NCI-H1694 (cell line): ENCODE measurements around the gene AP5Z1.
A peak's percentile ranks its signal among the peaks of the same experiment; 100 is the strongest.

Experiments
- DNase-seq: peaks from one replicate; lab custom pipeline; 2025; lab: John Stamatoyannopoulos, UW

AP5Z1 gene

DNA sequence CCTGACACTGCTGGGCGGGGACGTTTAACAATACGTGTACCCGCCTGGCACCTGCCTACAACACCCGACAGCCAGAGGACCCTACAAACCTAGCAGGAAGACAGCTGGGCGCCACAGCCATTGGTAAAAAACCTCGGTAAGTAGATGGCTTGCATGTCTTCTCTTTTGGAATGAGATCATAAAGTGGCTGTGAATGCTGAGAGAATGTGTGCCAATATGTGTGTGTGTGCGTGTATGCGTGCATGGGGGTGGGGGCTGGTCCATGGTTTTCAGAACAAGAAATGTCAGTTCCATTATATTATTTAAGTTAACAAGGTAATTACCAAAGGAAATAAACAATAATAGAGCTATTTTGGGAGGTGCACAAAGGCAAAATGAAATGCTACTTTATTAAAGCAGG lies 47.3 kb downstream of the AP5Z1 start:
- DNase-seq = no peak

DNA sequence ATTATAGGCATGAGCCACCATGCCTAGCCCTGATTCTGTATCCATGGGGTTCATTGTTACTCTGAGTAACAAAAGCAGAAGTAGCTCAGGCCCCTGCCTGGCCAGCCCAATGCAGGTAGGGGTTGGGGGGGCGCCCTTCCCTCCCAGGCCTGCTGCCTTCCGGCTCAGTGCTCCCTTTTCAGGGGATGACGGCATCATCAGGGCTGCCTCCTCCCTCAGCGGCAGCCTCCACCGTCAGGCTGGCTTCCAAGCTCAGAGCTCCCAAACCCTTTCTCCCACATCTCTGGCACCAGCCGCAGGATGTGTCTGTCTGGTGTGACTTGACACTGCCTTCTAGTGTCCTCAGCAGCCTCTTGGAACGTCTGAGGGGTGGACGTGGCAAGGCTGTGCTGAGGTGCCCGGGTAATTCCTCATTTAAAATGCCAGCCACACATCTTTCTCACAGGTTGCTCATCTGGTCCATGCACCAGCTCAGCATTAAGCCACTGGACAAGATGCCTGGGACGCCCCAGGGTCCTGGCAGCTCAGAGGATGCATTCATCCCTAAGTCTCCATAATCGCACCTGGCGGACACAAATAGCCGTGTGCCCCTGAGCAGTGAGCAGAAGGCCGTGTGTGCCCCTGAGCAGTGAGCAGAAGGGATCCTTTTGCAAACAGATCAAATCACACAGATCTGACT lies 48.2 kb downstream of the AP5Z1 start:
- no peak for DNase-seq

DNA sequence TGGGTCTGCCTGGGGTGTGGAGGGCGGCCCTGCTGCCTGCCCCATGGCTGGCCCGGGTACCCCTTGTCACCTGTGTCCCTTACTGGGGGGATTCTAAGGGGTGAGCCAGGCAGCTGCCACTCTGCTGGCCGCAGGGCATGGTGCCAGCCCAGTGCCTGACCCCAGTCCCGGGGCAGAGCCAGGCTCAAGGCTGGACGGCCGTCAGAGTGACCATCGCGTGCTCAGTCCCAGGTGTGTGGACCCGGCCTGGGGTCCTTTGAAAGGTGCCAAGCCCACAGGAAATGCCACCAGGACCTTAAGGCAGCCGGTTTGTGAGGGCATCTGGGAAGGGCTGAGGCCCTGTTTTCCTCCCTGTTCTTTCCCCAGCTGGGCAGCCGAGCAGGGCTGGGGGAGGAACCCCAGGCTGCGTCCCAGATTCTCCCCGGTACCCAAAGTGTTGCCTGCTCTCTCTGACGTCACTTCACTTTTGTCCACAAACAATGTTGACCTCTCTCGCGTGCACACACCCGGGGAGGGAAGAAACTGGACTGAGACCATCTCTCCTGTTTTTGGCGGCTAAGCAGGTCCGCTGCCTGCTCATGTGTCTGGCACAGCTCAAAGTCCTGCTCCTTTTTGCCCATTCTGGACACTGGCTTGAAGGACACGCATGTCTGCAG lies 48.8 kb downstream of the AP5Z1 start:
- DNase-seq = no peak

DNA sequence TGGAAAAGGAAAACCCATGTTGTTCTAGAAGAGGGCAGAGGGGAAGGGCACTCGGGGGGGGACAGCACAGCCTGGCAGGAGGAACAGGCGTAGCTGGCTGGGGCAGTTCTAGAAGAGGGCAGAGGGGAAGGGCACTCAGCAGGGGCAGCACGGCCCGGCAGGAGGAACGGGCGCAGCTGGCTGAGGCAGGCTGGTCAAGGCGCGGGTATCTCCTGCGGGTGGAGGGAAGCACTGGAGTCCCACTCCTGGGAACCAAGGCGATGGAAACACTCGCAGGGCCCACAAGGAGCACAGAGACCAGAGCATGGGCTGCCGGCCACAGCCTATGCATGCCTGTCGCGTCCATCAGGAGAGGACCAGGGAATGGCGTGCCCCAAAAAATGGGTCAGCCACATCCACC lies 49.7 kb downstream of the AP5Z1 start:
- DNase-seq = no peak

DNA sequence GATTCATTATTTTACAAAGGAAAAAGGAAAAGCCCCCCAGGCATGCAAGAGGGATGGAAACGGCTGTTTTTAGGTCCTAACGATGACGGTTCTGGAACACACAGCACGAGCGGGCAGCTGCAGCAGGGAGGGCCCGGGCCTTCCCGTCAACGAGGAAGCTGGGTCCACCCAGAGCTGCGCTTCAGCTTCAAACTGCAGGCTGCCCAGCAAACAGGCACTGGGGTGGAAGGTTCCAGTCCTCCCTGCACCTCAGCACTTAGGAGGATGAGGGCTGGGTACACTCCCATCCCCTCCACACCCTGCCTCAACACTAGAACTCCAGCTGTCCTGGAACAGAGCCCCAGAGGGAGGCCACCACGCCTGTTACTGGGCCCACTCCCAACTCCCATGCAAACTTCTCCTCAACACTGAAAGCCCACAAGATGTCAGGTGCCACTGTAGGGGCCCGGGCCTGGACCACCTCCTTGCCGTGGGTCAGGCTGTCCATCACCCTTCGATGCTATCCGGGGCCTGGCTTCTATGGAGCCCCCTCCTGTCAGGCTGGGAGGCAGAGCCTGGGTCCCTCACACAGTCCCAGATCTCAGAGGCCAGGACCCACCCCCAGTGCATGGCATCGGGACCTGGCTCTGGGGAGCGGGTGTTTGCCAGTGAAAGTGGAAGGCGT lies 53.4 kb downstream of the AP5Z1 start:
- no peak for DNase-seq

DNA sequence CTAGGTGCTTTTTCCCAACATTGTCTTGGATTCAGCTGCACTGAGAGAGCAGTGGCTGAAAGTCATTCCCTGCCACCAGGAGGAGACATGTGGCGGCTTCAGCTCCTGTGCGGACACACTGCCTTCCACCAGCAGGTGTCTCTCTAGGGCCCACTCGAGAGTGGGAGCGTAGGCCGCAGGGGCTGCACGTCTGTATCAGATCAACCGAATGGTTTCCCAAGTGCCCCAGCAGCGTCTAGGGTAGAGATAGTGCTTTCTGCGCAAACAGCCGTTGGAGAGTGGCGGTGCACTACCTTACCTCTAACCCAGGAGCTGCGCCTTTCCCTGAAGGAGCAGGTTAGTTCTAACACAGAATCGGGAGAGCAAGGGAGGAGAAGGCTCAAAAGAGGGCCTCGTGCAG lies 54.8 kb downstream of the AP5Z1 start:
- peak; percentile 71 for DNase-seq

DNA sequence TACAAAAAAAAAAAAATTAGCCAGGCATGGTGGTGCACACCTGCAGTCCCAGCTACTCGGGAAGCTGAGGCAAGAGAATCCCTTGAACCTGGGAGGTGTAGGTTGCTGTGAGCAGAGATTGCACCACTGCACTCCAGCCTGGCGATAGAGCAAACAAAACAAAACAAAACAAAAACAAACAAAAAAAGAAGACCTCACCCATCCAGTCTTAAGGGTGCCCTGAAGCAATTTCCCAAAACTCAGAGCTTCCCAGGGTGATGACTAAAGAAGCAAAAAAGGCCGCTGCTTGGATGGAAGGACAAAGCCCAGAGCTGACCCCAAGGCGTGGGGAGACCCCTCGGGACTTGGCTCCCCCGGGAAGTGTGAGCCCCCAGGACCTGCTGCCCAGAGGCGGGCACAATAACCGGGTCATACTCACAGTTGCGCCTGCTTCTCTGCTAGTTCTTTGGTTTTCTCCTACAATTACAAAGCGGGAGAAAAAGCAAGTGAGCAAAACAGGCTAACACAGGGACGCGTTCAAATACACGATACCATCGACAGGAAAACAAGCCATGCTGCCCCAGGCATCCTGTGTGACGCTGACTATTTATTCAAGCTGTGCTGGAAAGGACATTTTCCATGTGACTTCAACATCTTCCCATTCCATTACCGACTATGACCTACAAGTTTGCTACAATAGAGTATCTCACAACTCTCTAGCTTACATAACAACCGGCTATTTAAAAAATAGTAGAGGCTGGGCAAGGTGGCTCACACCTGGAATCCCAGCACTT lies 56.5 kb downstream of the AP5Z1 start:
- DNase-seq = no peak

DNA sequence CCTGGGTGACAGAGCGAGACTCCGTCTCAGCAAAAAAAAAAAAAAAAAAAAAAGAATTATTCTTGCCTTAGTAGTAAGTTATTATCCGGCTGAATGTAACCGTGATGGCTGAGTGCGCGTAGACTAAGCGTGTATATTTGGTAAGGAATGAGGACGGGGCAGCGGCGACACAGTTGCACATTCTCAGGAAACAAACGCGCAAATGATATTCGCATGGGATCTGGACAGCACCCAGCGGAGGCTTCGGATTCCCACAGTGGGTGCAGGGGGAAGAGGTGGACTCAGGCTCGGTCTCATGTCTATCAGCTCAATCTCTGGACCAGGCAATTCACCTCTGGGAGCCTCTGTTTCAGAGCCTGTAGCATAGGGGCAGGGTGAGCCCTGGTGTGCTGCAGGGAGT lies 57.3 kb downstream of the AP5Z1 start:
- no peak for DNase-seq

DNA sequence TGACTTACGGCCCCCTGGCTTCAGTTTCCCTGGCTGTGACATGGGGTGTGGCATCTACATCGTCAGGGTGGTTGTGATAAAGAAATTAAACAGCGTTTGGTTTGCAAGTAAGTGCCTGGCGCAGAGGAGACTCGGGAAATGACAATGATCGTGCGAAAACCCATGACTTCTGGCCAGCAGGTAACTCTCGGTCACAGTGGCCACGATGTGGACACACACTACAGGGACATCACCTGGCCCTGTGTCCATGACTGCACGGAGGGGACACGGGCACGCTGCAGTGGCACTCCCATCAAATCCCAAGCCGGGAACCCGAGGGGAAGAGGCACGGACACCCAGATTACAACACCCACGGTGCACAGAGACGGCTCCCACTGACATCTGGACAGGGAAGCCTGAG lies 57.8 kb downstream of the AP5Z1 start:
- no peak for DNase-seq

DNA sequence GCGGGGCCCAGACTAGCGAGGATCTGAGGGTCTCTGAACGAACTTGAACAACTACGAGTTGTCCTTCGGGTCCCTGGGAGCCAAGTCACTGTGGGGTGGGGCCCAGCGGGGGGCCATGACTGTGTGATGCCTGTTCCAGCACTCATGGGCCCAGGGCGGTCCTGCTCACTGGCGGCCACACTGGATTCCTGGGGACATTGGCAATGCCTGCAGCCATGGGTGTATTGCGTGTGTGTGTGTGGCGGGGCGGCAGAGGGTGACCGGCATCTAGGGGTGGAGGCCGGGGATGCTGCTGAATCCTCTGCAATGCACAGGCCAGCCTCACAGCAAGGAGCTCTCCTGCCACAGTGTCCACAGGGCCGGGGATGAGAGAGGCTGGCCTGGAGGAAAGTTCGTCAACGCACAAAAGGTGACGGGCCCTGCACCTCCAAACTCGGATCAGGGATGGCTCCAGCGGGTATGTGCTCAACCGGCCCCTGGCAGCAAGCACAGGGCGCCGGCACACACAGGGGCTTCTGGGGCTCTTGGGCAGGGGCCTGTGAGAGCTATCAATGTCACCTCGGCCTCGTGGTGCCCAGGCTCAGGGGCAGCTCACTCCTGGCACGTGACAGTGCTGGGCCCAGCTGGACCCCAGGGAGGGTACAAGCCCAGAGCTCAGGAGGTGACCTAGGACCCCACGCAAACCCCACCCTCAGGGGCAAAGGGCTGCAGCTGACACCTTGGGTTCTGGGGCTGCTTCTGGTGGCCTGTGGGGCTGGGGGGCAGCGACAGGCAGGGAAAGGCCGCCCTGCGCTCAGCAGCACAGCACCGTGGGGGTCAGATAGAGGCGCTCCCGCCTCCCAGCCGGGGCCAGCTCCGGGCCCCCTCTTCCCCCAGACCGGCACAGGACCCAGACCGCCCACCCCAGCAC lies 58.5 kb downstream of the AP5Z1 start:
- no peak for DNase-seq

DNA sequence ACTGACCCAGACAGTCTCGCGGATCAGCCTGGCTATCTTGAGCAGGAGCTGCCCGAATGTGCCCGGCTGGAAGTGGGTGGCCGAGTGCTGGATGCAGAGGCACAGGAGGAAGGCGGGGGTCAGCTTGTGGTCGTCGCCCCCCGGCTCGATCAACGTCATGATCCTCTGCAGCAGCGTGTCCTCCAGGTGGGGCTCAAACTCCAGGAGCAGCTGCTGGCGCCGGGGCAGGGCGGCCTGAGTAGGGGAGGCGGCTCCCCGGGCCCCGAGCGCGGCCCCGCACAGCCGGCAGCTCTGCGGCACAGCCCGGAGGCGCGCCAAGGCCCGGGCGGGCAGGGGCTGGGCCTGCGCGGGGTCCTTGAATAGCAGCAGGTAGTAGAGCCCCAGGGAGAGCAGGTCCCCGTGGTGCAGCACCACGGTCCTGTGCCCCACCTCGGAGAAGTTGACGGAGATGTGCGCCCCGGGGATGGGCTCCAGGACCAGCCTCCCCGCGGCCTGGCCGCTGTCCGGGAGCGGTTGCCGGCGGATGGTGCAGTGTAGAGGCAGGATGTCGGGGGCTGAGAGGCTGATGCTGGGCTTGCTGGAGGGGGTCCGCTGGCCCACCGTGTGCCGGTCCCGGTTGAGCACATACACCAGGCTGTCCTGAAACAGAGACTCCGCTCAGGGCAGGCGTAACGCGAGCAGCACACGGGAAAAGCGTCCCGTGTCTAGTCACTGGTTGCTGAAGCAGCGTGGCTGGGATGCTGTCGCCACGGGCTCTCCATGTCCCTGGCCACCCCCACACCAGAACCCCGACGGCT lies 59.4 kb downstream of the AP5Z1 start:
- DNase-seq = no peak

DNA sequence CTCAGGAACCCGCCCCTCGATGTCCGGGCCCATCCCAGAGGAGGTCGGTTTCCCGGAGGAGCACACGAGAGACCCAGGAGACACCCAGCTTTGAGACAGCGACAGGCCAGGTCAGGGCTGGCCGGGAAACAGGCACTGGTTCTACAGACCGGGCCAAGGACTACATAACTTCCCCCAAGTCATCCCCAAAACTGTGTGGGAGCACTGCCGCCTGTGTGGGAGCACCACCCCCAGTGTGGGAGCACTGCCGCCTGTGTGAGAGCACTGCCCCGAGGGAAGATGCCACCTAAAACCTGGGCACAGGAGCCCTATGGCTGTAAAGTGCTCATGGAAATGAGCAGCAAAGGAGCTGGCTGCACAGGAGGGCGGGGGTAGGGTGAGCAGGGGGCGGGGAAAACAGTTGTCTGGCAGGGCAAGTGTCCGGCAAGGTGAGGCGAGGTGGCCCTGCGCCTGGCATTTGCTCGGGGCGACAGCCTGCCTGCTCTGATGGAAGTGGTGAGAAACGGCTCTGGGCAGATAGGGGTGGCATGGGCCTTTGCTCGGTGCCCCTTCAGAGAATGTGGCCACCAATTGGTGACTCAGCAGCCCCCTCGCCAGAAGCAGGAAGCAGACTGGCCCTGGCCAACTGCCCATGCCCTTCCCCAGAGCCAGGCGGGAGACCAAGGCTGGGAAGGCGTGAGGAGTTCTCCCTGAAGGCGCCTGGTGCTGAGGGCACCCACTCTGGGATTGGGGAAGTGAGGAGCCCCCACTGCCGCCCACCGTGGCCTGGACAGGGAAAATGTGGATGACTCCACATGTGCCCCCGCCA lies 60.2 kb downstream of the AP5Z1 start:
- no peak for DNase-seq

DNA sequence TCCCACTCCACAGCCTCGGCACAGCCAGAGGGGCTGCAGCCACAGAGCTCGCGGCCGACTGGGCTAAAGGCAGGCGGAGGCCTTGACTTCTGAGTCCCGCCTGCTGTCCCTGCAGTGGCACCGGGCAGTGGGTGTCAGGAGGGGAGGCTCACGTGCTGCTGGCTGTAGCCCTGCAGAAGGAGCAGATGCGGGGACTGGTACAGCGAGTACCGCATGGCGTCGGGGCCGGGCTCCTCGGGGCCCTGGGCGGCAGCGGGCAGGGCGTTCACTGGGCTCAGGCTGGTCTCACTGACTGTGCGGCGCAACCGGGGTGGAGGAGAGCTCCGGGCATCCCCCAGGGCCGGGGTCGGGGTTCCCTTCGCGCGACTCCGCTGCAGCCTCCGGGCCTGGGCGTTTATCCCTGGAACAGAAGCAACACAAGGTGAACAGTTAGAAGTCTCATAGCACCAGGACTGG lies 60.8 kb downstream of the AP5Z1 start:
- no peak for DNase-seq

DNA sequence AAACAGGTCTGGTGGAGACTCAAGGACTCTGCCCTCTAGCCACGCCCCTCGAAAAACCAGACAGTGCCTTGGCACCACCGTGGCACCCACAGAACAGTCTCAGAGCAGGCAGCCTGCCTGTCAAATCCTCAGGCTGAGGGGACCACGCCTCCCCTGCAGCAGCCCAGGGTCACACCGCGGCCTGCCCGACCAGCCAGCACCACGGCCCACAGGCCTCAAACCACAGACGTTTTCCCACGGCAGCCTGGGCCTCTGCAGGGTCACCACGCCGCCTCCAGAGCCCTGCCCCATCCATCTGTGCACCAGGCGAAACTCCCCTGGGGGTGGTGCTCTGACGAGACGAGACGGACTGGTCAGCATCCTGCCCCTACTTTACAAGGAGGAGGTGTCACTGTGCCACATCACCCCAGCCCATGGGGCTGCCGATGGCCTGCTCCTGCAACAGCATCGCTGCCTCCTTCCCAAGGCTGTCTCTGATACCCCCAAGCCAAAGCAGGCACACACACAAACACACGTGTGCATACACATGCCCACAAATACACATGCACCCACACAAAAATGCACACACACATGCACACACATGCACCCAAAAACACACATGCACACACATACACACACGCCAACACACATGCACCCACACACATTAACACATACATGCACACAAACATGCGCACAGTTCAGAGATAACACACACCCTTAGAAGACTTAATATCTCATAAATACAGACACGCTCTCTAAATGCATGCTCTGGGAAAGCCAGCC lies 61.8 kb downstream of the AP5Z1 start:
- no peak for DNase-seq

DNA sequence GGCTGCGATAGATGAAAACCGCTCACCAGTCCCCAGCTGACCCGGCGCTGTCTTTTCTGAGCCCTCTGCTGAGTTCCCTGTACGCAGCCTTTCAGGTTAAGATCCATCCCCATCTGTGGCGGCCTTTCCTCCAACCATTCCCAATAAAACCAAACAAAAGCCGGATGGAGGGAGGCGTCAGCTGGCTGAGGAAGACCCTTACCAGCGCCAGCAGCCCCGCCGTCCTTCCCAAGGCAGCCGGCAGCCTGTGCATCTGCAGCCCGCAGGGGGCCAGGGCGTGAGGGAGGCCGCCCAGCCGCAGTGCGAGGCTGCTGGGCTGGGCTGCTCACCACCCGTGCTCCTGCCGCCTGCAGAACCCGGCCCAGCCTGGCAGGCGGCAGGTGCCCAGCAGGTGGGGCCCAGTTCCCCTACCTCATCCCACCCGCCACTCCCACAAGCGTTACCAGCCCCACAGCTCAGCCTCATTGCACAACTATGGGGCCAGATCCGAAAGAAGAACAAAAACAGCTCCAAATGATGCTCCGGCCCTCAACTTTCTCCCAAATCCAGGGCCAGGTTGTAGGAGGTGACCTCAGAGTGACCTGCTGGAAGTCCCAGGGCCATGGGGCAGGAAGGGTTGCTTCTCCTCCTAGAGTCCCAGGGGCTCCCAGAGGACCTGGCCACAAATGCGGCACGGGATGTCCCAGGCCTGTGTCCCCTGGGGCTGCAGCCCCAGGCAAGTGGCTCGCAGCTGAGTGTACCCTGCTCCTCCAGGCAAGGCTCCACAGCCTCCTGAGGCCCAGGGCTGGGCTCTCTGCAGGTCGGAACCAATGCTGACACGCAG lies 62.6 kb downstream of the AP5Z1 start:
- peak; percentile 29 for DNase-seq

DNA sequence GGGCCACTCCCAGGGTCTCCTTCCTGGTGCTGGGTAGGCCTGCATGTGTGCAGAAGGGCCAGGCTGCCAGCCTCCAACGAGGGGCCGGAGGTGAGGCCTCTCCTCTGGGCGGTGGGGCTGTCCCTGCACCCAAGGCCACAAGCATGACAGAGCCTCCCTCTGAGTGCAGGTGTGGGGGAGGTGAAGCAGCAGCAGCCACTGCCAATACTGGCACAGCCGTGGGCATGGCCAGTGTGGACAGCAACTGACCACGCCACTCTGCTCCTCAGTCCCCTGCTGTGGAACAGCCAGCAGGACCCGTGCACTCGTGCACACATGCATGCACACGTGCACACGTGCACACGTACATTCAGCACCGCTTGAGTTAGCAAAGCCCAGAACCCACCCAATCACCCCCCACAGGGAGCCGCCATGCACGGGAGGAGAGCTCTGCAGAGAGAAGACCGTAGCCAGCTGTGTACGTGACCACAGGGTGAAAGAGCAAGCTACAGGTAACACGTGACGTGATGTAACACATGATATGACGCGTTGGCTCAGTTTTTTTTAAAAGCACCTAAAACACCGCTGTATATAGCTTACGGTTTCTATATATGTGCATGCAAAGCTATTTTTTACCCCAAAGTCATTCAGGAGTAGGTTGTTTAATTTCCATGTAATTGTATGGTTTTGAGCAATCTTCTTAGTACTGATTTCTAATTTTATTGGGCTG lies 63.4 kb downstream of the AP5Z1 start:
- no peak for DNase-seq

DNA sequence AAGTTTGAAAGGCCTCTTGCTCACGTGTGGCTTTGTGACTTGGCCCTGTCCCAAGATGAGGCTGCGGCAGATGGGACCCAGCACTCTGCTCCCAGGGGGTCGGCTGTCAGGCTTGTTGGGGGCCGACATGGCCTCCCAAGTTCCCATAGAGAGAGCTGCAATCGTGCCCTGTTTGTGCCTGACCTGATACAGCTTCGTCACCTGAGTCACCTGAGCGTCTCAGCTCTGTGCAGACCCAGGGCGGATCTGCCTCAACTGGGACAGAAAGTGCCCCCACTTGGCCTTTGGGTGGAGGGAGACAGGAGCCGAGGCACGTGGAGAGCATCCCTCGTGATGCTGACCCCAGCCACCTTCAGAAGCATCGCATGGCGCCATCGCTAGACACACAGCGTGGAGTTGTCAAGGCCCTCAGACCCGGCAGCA lies 64.7 kb downstream of the AP5Z1 start:
- DNase-seq = peak; percentile 50
